Measurements from ENCODE around the gene DIS3L2.

DNA sequence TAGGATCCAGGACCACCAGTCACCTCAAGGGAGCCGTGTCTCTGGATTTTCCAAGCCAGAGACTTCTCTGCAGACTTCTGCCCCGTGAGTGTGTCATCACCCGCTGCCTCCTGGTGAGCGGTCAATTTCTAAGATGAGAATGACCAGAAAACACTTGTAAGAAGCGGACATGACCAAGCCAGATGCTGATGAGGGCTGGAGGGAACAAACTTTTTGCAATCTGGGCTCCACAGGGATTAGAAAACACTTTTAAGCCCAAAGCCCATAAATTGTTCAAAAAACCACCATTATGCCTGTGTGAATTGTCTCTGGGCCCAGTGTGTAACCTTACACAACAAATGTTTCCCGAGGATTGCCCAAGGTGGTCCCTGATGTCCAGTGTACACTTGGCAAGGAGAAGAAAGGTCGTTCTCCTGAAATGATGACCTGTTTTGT, 30.0 kb upstream of the DIS3L2 start:
- TF ChIP-seq, protein P1, sequence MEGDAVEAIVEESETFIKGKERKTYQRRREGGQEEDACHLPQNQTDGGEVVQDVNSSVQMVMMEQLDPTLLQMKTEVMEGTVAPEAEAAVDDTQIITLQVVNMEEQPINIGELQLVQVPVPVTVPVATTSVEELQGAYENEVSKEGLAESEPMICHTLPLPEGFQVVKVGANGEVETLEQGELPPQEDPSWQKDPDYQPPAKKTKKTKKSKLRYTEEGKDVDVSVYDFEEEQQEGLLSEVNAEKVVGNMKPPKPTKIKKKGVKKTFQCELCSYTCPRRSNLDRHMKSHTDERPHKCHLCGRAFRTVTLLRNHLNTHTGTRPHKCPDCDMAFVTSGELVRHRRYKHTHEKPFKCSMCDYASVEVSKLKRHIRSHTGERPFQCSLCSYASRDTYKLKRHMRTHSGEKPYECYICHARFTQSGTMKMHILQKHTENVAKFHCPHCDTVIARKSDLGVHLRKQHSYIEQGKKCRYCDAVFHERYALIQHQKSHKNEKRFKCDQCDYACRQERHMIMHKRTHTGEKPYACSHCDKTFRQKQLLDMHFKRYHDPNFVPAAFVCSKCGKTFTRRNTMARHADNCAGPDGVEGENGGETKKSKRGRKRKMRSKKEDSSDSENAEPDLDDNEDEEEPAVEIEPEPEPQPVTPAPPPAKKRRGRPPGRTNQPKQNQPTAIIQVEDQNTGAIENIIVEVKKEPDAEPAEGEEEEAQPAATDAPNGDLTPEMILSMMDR (conservative IDR thresholded peaks at IDR 0.05; ENCODE audit: low read length), result no peak
- no peak for TF ChIP-seq EZH2phosphoT487 (IDR thresholded peaks at IDR 0.05; ENCODE audit: borderline replicate concordance, low read depth, low read length)

Data from OCI-LY7 (cell line).